Measurements from ENCODE around the gene LYG1.

The LYG1 gene

GRCh38 chr2:99285526-99285925, 15.5 kb downstream of the LYG1 start:
- TF ChIP-seq FOXP2 (optimal IDR thresholded peaks at IDR 0.05; ENCODE audit: borderline replicate concordance, extremely low read depth, extremely low read length, insufficient read depth), result no peak
- no peak for TF ChIP-seq REST (IDR thresholded peaks at IDR 0.05; ENCODE audit: insufficient read depth in 1 of 2, low read depth in 2 of 2, low read length in 2 of 2)
- TF ChIP-seq SIN3A (IDR thresholded peaks at IDR 0.05; ENCODE audit: borderline replicate concordance, insufficient read depth, low read length), result no peak
- no peak for TF ChIP-seq TAF1 (IDR thresholded peaks at IDR 0.05; ENCODE audit: borderline replicate concordance, insufficient read depth, low read length)
- no peak for TF ChIP-seq POLR2AphosphoS5 (IDR thresholded peaks at IDR 0.05; ENCODE audit: low read depth, low read length)

GRCh38 chr2:99279969-99280695, 20.9 kb downstream of the LYG1 start:
- TF ChIP-seq FOXP2 (optimal IDR thresholded peaks at IDR 0.05; ENCODE audit: borderline replicate concordance, extremely low read depth, extremely low read length, insufficient read depth), result no peak
- no peak for TF ChIP-seq TAF1 (IDR thresholded peaks at IDR 0.05; ENCODE audit: borderline replicate concordance, insufficient read depth, low read length)
- no peak for TF ChIP-seq REST (IDR thresholded peaks at IDR 0.05; ENCODE audit: insufficient read depth in 1 of 2, low read depth in 2 of 2, low read length in 2 of 2)
- TF ChIP-seq SIN3A (IDR thresholded peaks at IDR 0.05; ENCODE audit: borderline replicate concordance, insufficient read depth, low read length), result no peak
- no peak for TF ChIP-seq POLR2AphosphoS5 (IDR thresholded peaks at IDR 0.05; ENCODE audit: low read depth, low read length)

- TF ChIP-seq REST (IDR thresholded peaks at IDR 0.05; ENCODE audit: insufficient read depth in 1 of 2, low read depth in 2 of 2, low read length in 2 of 2) (no peak), TAF1 (IDR thresholded peaks at IDR 0.05; ENCODE audit: borderline replicate concordance, insufficient read depth, low read length) (no peak), POLR2AphosphoS5 (IDR thresholded peaks at IDR 0.05; ENCODE audit: low read depth, low read length) (no peak), SIN3A (IDR thresholded peaks at IDR 0.05; ENCODE audit: borderline replicate concordance, insufficient read depth, low read length) (no peak), FOXP2 (optimal IDR thresholded peaks at IDR 0.05; ENCODE audit: borderline replicate concordance, extremely low read depth, extremely low read length, insufficient read depth) (no peak)
Measured at GRCh38 chr2:99278793-99279291, 22.2 kb downstream of the LYG1 start.

GRCh38 chr2:99275882-99276281, 25.1 kb downstream of the LYG1 start:
- TF ChIP-seq FOXP2 (optimal IDR thresholded peaks at IDR 0.05; ENCODE audit: borderline replicate concordance, extremely low read depth, extremely low read length, insufficient read depth) (no peak), SIN3A (IDR thresholded peaks at IDR 0.05; ENCODE audit: borderline replicate concordance, insufficient read depth, low read length) (no peak)

- TF ChIP-seq POLR2AphosphoS5 (IDR thresholded peaks at IDR 0.05; ENCODE audit: low read depth, low read length) (no peak), REST (IDR thresholded peaks at IDR 0.05; ENCODE audit: insufficient read depth in 1 of 2, low read depth in 2 of 2, low read length in 2 of 2) (no peak), SIN3A (IDR thresholded peaks at IDR 0.05; ENCODE audit: borderline replicate concordance, insufficient read depth, low read length) (no peak), TAF1 (IDR thresholded peaks at IDR 0.05; ENCODE audit: borderline replicate concordance, insufficient read depth, low read length) (no peak), FOXP2 (optimal IDR thresholded peaks at IDR 0.05; ENCODE audit: borderline replicate concordance, extremely low read depth, extremely low read length, insufficient read depth) (no peak)
Measured at GRCh38 chr2:99261242-99261641, 39.8 kb downstream of the LYG1 start.

Data from PFSK-1 (cell line).